ENCODE results near the gene UBE4A. TPM values are rescaled to one million over a fixed set of nuclear protein-coding genes. Genes with fewer than 3 reads are reported as not detected.

UBE4A gene, protein sequence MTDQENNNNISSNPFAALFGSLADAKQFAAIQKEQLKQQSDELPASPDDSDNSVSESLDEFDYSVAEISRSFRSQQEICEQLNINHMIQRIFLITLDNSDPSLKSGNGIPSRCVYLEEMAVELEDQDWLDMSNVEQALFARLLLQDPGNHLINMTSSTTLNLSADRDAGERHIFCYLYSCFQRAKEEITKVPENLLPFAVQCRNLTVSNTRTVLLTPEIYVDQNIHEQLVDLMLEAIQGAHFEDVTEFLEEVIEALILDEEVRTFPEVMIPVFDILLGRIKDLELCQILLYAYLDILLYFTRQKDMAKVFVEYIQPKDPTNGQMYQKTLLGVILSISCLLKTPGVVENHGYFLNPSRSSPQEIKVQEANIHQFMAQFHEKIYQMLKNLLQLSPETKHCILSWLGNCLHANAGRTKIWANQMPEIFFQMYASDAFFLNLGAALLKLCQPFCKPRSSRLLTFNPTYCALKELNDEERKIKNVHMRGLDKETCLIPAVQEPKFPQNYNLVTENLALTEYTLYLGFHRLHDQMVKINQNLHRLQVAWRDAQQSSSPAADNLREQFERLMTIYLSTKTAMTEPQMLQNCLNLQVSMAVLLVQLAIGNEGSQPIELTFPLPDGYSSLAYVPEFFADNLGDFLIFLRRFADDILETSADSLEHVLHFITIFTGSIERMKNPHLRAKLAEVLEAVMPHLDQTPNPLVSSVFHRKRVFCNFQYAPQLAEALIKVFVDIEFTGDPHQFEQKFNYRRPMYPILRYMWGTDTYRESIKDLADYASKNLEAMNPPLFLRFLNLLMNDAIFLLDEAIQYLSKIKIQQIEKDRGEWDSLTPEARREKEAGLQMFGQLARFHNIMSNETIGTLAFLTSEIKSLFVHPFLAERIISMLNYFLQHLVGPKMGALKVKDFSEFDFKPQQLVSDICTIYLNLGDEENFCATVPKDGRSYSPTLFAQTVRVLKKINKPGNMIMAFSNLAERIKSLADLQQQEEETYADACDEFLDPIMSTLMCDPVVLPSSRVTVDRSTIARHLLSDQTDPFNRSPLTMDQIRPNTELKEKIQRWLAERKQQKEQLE
- total RNA-seq (10 to 100 TPM; 17.1 to 68.8 (median 50.7) TPM), polyA plus RNA-seq (10 to 100 TPM in 1 of 3 donors, 1 to 10 TPM in 2; 3.5 to 11.8 (median 4.0) TPM)
- long read RNA-seq, donor 1 = 0 reads
- long read RNA-seq, donor 2, full-length matches to known transcripts = 3 of 14 reads
- long read RNA-seq, donor 2, partial matches to known transcripts = 11 of 14 reads
- long read RNA-seq, donor 2, other reads (novel, unspliced or antisense) = 0 of 14 reads
- long read RNA-seq, donor 3 = 0 reads
- long read RNA-seq, donor 4, full-length matches to known transcripts = 1 of 1 reads
- long read RNA-seq, donor 4, partial matches to known transcripts = 0 of 1 reads
- long read RNA-seq, donor 4, other reads (novel, unspliced or antisense) = 0 of 1 reads
- long read RNA-seq, donor 5, partial matches to known transcripts = 8 of 8 reads
- long read RNA-seq, donor 5, other reads (novel, unspliced or antisense) = 0 of 8 reads
- long read RNA-seq, donor 6, full-length matches to known transcripts = 2 of 37 reads
- long read RNA-seq, donor 6, partial matches to known transcripts = 35 of 37 reads
- long read RNA-seq, donor 6, other reads (novel, unspliced or antisense) = 0 of 37 reads
- long read RNA-seq, donor 7 = 0 reads
- long read RNA-seq, donor 8, full-length matches to known transcripts = 2 of 2 reads
- long read RNA-seq, donor 8, partial matches to known transcripts = 0 of 2 reads
- long read RNA-seq, donor 8, other reads (novel, unspliced or antisense) = 0 of 2 reads
- long read RNA-seq, donor 9, partial matches to known transcripts = 10 of 10 reads
- long read RNA-seq, donor 9, other reads (novel, unspliced or antisense) = 0 of 10 reads
- long read RNA-seq, donor 10 = 0 reads

- 3 to 4% (median 3%) methylated on average over 33 of the region's 33 CpGs for WGBS, 5 donors
- intact Hi-C loops (cut with DNase I; ENCODE audit: low total_unique reads) = no loop called here
- TF ChIP-seq EP300 (IDR thresholded peaks at IDR 0.05) (no peak), POLR2A (IDR thresholded peaks at IDR 0.05) (no peak), POLR2AphosphoS5 (IDR thresholded peaks at IDR 0.05) (peak; percentile 73 to 96 (median 84)), CTCF (IDR thresholded peaks at IDR 0.05) (no peak)
Observed at GRCh38 chr11:118359295-118359958, at the start of gene UBE4A. TSS of gene UBE4A (plus strand) at chr11:118359600. CDS start at chr11:118365081, 5,481 bp downstream.

DNA sequence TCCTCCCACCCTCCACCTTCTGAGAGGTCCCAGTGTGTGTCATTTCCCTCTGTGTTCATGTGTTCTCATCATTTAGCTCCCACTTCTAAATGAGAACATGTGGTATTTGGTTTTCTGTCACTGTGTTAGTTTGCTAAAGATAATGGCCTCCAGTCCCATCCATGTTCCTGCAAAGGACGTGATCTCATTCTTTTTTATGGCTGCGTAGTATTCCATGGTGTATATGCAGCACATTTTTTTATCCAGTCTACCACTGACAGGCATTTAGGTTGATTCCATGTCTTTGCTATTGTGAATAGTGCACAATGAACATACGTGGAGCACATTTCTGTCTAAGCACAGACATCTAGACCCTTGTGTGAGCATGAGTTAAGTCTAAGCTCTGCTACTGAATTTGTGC lies 49.1 kb upstream of the UBE4A start:
- Histone ChIP-seq H3K4me3 (no peak overlapping the region), H3K27me3 (peaks cover 0 to 38% (median 0%) of the 10 kb centered on the region in 3 donors), H3K9me3 (no peaks in the 10 kb centered on the region), H3K4me1 (peaks cover 5 to 30% (median 9%) of the 10 kb centered on the region in 4 donors), H3K27ac (no peak overlapping the region), H3K36me3 (no peaks in the 10 kb centered on the region)
- intact Hi-C loops (cut with DNase I; ENCODE audit: low total_unique reads) = no loop called here
- DNase-seq = no peak
- TF ChIP-seq EP300 (IDR thresholded peaks at IDR 0.05) (no peak), CTCF (IDR thresholded peaks at IDR 0.05) (no peak), POLR2AphosphoS5 (IDR thresholded peaks at IDR 0.05) (no peak), POLR2A (IDR thresholded peaks at IDR 0.05) (no peak)
- 83 to 93% (median 89%) methylated on average over 3 of the region's 3 CpGs for WGBS, 5 donors

More at GRCh38 chr11:118359295-118359958, at the start of gene UBE4A:
- Histone ChIP-seq H3K27ac (peak within 1 kb of the TSS; percentile 47 to 82 (median 70)), H3K4me3 (peak within 1 kb of the TSS; percentile 55 to 86 (median 76)), H3K27me3 (no peaks in the 10 kb centered on the region), H3K9me3 (no peaks in the 10 kb centered on the region), H3K4me1 (peaks cover 7 to 50% (median 26%) of the 10 kb centered on the region in 4 donors), H3K36me3 (peaks cover 0 to 9% (median 6%) of the 10 kb centered on the region in 4 donors)
- peak; percentile 97 to 98 for DNase-seq

DNA sequence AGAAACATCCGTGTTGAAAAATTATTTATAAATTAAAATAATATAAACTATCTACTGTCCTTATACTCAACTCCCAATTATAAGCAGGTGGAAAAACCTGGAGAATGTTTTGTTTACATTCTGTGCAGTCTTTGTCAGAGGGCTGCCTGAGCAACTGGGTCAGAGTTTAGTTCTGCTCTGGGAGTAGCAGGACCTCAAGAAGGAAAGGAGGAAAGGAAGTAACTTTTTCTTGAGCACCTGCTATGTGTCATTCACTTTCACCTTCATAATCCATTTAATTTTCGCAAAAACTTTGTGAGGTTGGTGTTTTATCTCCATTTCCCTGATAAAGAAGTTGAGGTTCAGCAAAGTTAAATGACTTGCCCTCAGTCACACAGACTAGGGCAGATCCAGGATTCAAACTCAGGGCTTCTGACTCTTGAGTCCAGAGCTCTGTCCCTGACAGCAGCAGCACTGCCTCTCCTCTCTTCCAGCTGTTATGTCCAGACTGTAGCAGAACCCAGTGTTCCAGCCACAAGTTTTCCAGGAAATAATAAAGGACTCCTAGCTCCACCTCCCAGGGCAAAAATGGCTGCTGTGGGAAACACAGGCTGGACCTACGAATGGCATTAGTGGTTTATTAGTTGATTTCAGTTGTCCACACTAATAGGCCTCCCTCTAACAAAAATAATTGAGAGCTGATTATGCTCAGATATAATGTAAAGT lies 48.5 kb upstream of the UBE4A start:
- Histone ChIP-seq H3K9me3 (no peaks in the 10 kb centered on the region), H3K36me3 (no peaks in the 10 kb centered on the region), H3K4me3 (no peak overlapping the region), H3K27me3 (peaks cover 0 to 38% (median 0%) of the 10 kb centered on the region in 3 donors), H3K27ac (peak overlapping the region in 4 of 5 donors; percentile 27 to 65 (median 50)), H3K4me1 (peaks cover 12 to 37% (median 15%) of the 10 kb centered on the region in 4 donors)
- intact Hi-C loops (cut with DNase I; ENCODE audit: low total_unique reads) = no loop called here
- WGBS, 5 donors = 36 to 50% (median 48%) methylated on average over 3 of the region's 3 CpGs
- peak in 1 of 2 donors; percentile 35 for DNase-seq
- TF ChIP-seq POLR2A (IDR thresholded peaks at IDR 0.05) (no peak), EP300 (IDR thresholded peaks at IDR 0.05) (no peak), POLR2AphosphoS5 (IDR thresholded peaks at IDR 0.05) (no peak), CTCF (IDR thresholded peaks at IDR 0.05) (no peak)
